H9 (cell line): ENCODE data around the gene DDX49. TPM values are rescaled to one million over a fixed set of nuclear protein-coding genes. Genes with fewer than 3 reads are reported as not detected.

Experiments used
- DNase-seq: peaks from one replicate; pipeline ENCODE4 v3.0.0-alpha.2; 2017
- H2AFZ ChIP-seq: one replicate; pipeline ENCODE4 v1.6.1; 2013; ENCODE audit warnings: mild to moderate bottlenecking, low read length, control low read depth, moderate library complexity
- H2AK5ac ChIP-seq: 2 replicates; pipeline ENCODE4 v1.6.1; 2013; ENCODE audit warnings: low read length, control low read depth, mixed read lengths; ENCODE audit not compliant: insufficient read length
- H2BK120ac ChIP-seq: one replicate; pipeline ENCODE4 v1.6.1; 2013; ENCODE audit warnings: low read depth, mild to moderate bottlenecking, low read length, control low read depth, inconsistent platforms; ENCODE audit not compliant: poor library complexity, severe bottlenecking
- H2BK12ac ChIP-seq: 2 replicates; pipeline ENCODE4 v1.6.1; 2013; ENCODE audit warnings: low read length, control low read depth, mixed read lengths, low read depth; ENCODE audit not compliant: insufficient read length
- H2BK15ac ChIP-seq: 2 replicates; pipeline ENCODE4 v1.6.1; 2013; ENCODE audit warnings: low read depth, low read length, control low read depth
- H2BK20ac ChIP-seq: one replicate; pipeline ENCODE4 v1.6.1; 2013; ENCODE audit warnings: low read depth, mild to moderate bottlenecking, low read length, control low read depth, inconsistent platforms; ENCODE audit not compliant: poor library complexity, severe bottlenecking
- H2BK5ac ChIP-seq: 2 replicates; pipeline ENCODE4 v1.6.1; 2013; ENCODE audit warnings: low read length, control low read depth, mixed read lengths; ENCODE audit not compliant: insufficient read length
- H3K14ac ChIP-seq: 2 replicates; pipeline ENCODE4 v1.6.1; 2013; ENCODE audit warnings: low read length, control low read depth; ENCODE audit not compliant: insufficient read depth
- H3K18ac ChIP-seq: 2 replicates; pipeline ENCODE4 v1.6.1; 2013; ENCODE audit warnings: low read depth, mild to moderate bottlenecking, mixed read lengths, low read length, control low read depth; ENCODE audit not compliant: insufficient read length
- H3K23ac ChIP-seq: 2 replicates; pipeline ENCODE4 v1.6.1; 2013; ENCODE audit warnings: low read length, control low read depth, mixed read lengths, low read depth; ENCODE audit not compliant: insufficient read length
- H3K23me2 ChIP-seq: 2 replicates; pipeline ENCODE4 v1.6.1; 2013; ENCODE audit warnings: low read depth, mild to moderate bottlenecking, mixed read lengths, low read length, control low read depth; ENCODE audit not compliant: insufficient read length, poor library complexity, severe bottlenecking
- H3K27ac ChIP-seq: 2 replicates; pipeline ENCODE4 v1.5.1; 2013; ENCODE audit warnings: low read length, control low read depth, mixed read lengths, low read depth; ENCODE audit not compliant: insufficient read length
- H3K27me3 ChIP-seq: 2 replicates; pipeline ENCODE4 v1.6.1; 2013; ENCODE audit warnings: low read length, control low read depth, inconsistent platforms; ENCODE audit not compliant: insufficient read depth
- H3K4ac ChIP-seq: 2 replicates; pipeline ENCODE4 v1.6.1; 2013; ENCODE audit warnings: low read depth, mild to moderate bottlenecking, control low read depth, inconsistent platforms, low read length, moderate library complexity
- H3K4me1 ChIP-seq: 2 replicates; pipeline ENCODE4 v1.6.1; 2013; ENCODE audit warnings: low read length, control low read depth, inconsistent platforms; ENCODE audit not compliant: insufficient read depth
- H3K4me2 ChIP-seq: 2 replicates; pipeline ENCODE4 v1.6.1; 2013; ENCODE audit warnings: low read length, control low read depth, mixed read lengths; ENCODE audit not compliant: insufficient read length, insufficient read depth
- H3K56ac ChIP-seq: 2 replicates; pipeline ENCODE4 v1.6.1; 2013; ENCODE audit warnings: low read depth, mild to moderate bottlenecking, mixed read lengths, low read length, control low read depth; ENCODE audit not compliant: insufficient read length
- H3K79me1 ChIP-seq: 2 replicates; pipeline ENCODE4 v1.6.1; 2013; ENCODE audit warnings: low read depth, mild to moderate bottlenecking, moderate library complexity, low read length, control low read depth, inconsistent platforms; ENCODE audit not compliant: insufficient read depth, poor library complexity, severe bottlenecking
- H3K79me2 ChIP-seq: 2 replicates; pipeline ENCODE4 v1.6.1; 2013; ENCODE audit warnings: low read length, control low read depth, inconsistent platforms; ENCODE audit not compliant: insufficient read depth
- H3K9ac ChIP-seq: 2 replicates; pipeline ENCODE4 v1.6.1; 2013; ENCODE audit warnings: low read length, control low read depth, mixed read lengths; ENCODE audit not compliant: insufficient read length; ENCODE audit errors: extremely low read depth
- H3K9me3 ChIP-seq: one replicate; pipeline ENCODE4 v1.6.1; 2013; ENCODE audit warnings: low read depth, low read length, inconsistent platforms; ENCODE audit not compliant: control insufficient read depth
- H3T11ph ChIP-seq: one replicate; pipeline ENCODE4 v1.6.1; 2013; ENCODE audit warnings: mild to moderate bottlenecking, low read length, control low read depth, inconsistent platforms
- H4K20me1 ChIP-seq: one replicate; pipeline ENCODE4 v1.6.1; 2013; ENCODE audit not compliant: control insufficient read depth, insufficient read length, insufficient read depth
- H4K5ac ChIP-seq: 2 replicates; pipeline ENCODE4 v1.6.1; 2013; ENCODE audit warnings: low read depth, mild to moderate bottlenecking, mixed read lengths, low read length, control low read depth; ENCODE audit not compliant: insufficient read length
- H4K8ac ChIP-seq: replicated peaks from 2 replicates; pipeline ENCODE4 v1.6.1; 2013; ENCODE audit warnings: low read length, control low read depth, mixed read lengths, low read depth; ENCODE audit not compliant: insufficient read length
- H4K91ac ChIP-seq: 2 replicates; pipeline ENCODE4 v1.6.1; 2013; ENCODE audit warnings: low read depth, mild to moderate bottlenecking, moderate library complexity, mixed read lengths, low read length, control low read depth; ENCODE audit not compliant: insufficient read length
- H3K27ac Mint-ChIP-seq, 3 experiments: 2 replicates in 2 of 3; 3 replicates in 1 of 3; pipeline ENCODE4 v1.8.0; 2020 to 2021; ENCODE audit warnings: mixed read lengths in 3 of 3, mild to moderate bottlenecking in 1 of 3, moderate library complexity in 1 of 3
- H3K27me3 Mint-ChIP-seq: 2 replicates; pipeline ENCODE4 v1.8.0; 2021; ENCODE audit warnings: low read depth, mild to moderate bottlenecking, moderate library complexity, mixed read lengths
- H3K36me3 Mint-ChIP-seq, 3 experiments: 2 replicates in 2 of 3; 3 replicates in 1 of 3; pipeline ENCODE4 v1.8.0; 2020 to 2021; ENCODE audit warnings: low read depth in 3 of 3, mixed read lengths in 3 of 3; ENCODE audit not compliant: insufficient read depth in 1 of 3
- H3K4me1 Mint-ChIP-seq, 2 experiments: 2 replicates each; pipeline ENCODE4 v1.8.0; 2020; ENCODE audit warnings: mixed read lengths in 2 of 2
- H3K4me3 Mint-ChIP-seq, 2 experiments: 2 replicates in 1 of 2; 3 replicates in 1 of 2; pipeline ENCODE4 v1.8.0; 2020 to 2021; ENCODE audit warnings: mild to moderate bottlenecking in 2 of 2, mixed read lengths in 2 of 2, moderate library complexity in 1 of 2
- H3K9me3 Mint-ChIP-seq, 2 experiments: 2 replicates in 1 of 2; 3 replicates in 1 of 2; pipeline ENCODE4 v1.8.0; 2020; ENCODE audit warnings: mild to moderate bottlenecking in 2 of 2, mixed read lengths in 2 of 2, moderate library complexity in 1 of 2
- CTCF ChIP-seq: fragments of 200-600 bp; sonication (generic); conservative IDR thresholded peaks from 3 replicates; pipeline ENCODE4 v1.8.0; 2021; ENCODE audit warnings: antibody characterized with exemption, mild to moderate bottlenecking
- WGBS: extraction: QIAGEN DNeasy Blood & Tissue Kit; methylation state at CpG from one replicate; pipeline ENCODE4 v1.1.7; 2013; ENCODE audit warnings: missing lambda C conversion rate, low lambda C conversion rate, mixed read lengths; ENCODE audit not compliant: insufficient read length; ENCODE audit errors: extremely low coverage; 5-methylcytosine and 5-hydroxymethylcytosine counted together
- total RNA-seq: library from RNA; stranded (reverse); gene quantifications from 2 replicates; pipeline ENCODE4 v1.2.1, GENCODE V29; 2021

DDX49 gene
- total RNA-seq, 1 experiment from 2014 or later: 52.3 TPM

DNA sequence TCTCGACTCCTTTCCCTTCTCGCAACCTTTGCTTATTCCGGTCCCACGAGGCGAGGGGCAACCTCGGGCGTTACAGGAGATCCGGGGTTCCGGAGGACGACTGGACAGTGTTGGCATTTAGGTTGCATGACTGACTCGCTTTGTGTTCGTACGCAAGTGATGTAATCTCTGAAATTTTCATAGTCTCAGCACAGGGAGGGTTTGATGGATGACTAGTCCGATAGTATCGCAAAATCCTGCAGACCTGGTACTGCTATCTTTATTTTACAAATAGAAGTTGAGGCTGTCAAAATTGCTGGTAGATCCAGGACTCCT lies 342 bp downstream of the DDX49 start:
- peak overlapping the region; percentile 16 for H2BK5ac ChIP-seq
- no peak overlapping the region for H2BK20ac ChIP-seq
- no peak for TF ChIP-seq CTCF
- H3K9me3 Mint-ChIP-seq: no peaks in the 10 kb centered on the region; a peak in 2 of 5 replicates
- no peak overlapping the region for H3K27ac ChIP-seq
- H4K20me1 ChIP-seq: no peaks in the 10 kb centered on the region
- H2BK15ac ChIP-seq: no peak overlapping the region
- no peaks in the 10 kb centered on the region for H3K27me3 ChIP-seq
- peaks cover 5% of the 10 kb centered on the region; the same call in 1 of the 2 replicates for H3K4me1 ChIP-seq
- H3K27ac Mint-ChIP-seq: peak overlapping the region; percentile 66 to 91 (median 91); a peak in 4 of 7 replicates
- H3K56ac ChIP-seq: no peak overlapping the region
- H3K27me3 Mint-ChIP-seq: no peaks in the 10 kb centered on the region; the same call in none of the 2 replicates
- no peak overlapping the region for H2AK5ac ChIP-seq
- DNase-seq: no peak
- peaks cover 0 to 22% of the 10 kb centered on the region in 2 experiments for H3K4me1 Mint-ChIP-seq
- peaks cover 17 to 47% (median 34%) of the 10 kb centered on the region in 3 experiments; a peak in 6 of 7 replicates for H3K36me3 Mint-ChIP-seq
- H3K18ac ChIP-seq: peak overlapping the region; percentile 67
- no peak overlapping the region for H3K4ac ChIP-seq
- no peak overlapping the region for H3T11ph ChIP-seq
- no peak overlapping the region for H4K5ac ChIP-seq
- H3K23me2 ChIP-seq: peaks cover 13% of the 10 kb centered on the region
- peak overlapping the region; percentile 96 to 99 for H3K4me3 Mint-ChIP-seq
- H4K8ac ChIP-seq: no peak overlapping the region
- whole genome bisulfite sequencing: no CpG with 5 or more reads among the region's 15 CpGs
- no peak overlapping the region for H2BK120ac ChIP-seq
- peak overlapping the region; percentile 57 for H3K14ac ChIP-seq
- H3K79me1 ChIP-seq: peaks cover 7% of the 10 kb centered on the region
- H3K79me2 ChIP-seq: peaks cover 9% of the 10 kb centered on the region; the same call in 1 of the 2 replicates
- no peaks in the 10 kb centered on the region for H3K9me3 ChIP-seq
- H4K91ac ChIP-seq: no peak overlapping the region
- H2AFZ ChIP-seq: no peak overlapping the region
- H3K23ac ChIP-seq: no peak overlapping the region
- peak overlapping the region; percentile 100 for H3K4me2 ChIP-seq
- peak overlapping the region; percentile 86 for H3K9ac ChIP-seq
- H2BK12ac ChIP-seq: no peak overlapping the region
